NT2/D1 (cell line): ENCODE data around the gene ADH7.
"Not testable (repeated sequence)": the region's sequence is repeated elsewhere in the genome, so short reads cannot be mapped to it uniquely, and the experiment has no call there.

Experiments
- DNase-seq: peaks from one replicate; pipeline ENCODE4 v3.0.0-alpha.2; 2011; ENCODE audit warnings: low read depth, low spot score
- H3K27me3 ChIP-seq: 2 replicates; pipeline ENCODE4 v1.6.0; 2011; ENCODE audit warnings: mild to moderate bottlenecking; ENCODE audit not compliant: insufficient read length, insufficient read depth
- H3K36me3 ChIP-seq: 2 replicates; pipeline ENCODE4 v1.6.1; 2011; ENCODE audit warnings: mild to moderate bottlenecking, low read length, mixed read lengths; ENCODE audit not compliant: insufficient read depth, insufficient read length
- H3K4me1 ChIP-seq: 2 replicates; pipeline ENCODE4 v1.5.1; 2011; ENCODE audit not compliant: insufficient read depth, insufficient read length
- H3K4me3 ChIP-seq: 2 replicates; pipeline ENCODE4 v1.5.1; 2011; ENCODE audit warnings: low read depth; ENCODE audit not compliant: insufficient read length
- H3K9ac ChIP-seq: 2 replicates; pipeline ENCODE4 v1.6.0; 2011; ENCODE audit warnings: low read depth; ENCODE audit not compliant: insufficient read length
- H3K9me3 ChIP-seq: 2 replicates; pipeline ENCODE4 v1.5.1; 2011; ENCODE audit warnings: mild to moderate bottlenecking, low read length; ENCODE audit not compliant: insufficient read depth
- SUZ12 ChIP-seq: IDR thresholded peaks from 2 replicates; pipeline ENCODE4 v1.6.1; 2011; ENCODE audit not compliant: insufficient read length, insufficient read depth; ENCODE audit errors: extremely low read depth
- YY1 ChIP-seq: IDR thresholded peaks from 2 replicates; pipeline ENCODE4 v1.6.1; 2011; ENCODE audit not compliant: insufficient read length, insufficient read depth
- ZNF274 ChIP-seq: IDR thresholded peaks from 2 replicates; pipeline ENCODE4 v1.6.1; 2011; ENCODE audit warnings: mild to moderate bottlenecking, low read depth, low read length

The ADH7 gene

DNA sequence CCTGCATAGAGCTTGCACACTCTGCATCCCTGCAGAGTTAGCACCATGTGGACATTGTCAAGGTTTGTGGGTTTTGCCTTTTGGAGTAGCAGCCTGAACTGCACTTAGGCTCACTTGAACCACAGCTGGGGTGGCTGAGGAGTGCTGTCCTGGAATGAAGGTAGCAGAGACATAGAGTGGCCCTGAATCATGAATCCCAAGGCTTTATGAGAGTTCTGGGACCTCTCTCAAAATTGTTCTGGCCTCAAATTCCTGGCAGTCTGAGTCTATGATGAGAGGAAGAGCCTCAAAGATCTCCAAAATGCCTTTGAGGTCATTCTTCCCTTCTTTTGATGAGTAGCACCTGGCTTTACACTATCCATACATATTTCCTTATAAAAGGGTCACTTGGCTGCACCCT, 45.5 kb downstream of the ADH7 start:
- TF ChIP-seq ZNF274, result no peak
- no peak for TF ChIP-seq YY1
- TF ChIP-seq SUZ12, result no peak
- DNase-seq, result no peak
- Histone ChIP-seq H3K36me3 (no peaks in the 10 kb centered on the region), H3K27me3 (no peaks in the 10 kb centered on the region), H3K9ac (no peak overlapping the region), H3K4me1 (no peaks in the 10 kb centered on the region), H3K9me3 (no peaks in the 10 kb centered on the region), H3K4me3 (no peak overlapping the region)

DNA sequence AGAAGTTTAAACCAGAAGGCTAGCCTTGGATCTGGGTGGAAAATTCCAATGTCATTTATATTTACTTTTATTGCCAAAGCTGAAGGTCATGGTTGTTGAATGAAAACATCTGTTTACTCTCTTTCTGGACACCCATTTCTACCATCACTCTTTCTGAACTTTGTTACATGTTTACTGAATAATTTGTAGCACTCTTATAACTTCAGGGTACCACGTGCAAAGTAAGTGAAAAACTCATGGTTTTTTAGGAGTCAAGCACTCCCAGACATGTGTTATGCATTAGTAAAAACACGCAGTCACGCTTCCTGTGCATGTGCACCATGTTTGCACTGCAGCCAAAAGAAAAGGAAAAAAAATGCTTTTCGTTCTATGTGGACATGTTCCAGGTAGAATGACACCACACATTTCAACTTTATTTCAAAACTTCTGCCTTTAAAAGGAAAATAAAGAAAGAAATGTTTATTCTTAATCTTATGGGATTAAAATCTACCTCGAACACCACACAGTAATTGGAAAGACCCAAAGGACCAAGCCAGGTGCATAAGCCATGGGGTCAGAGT, 51.2 kb downstream of the ADH7 start:
- no peaks in the 10 kb centered on the region for H3K27me3 ChIP-seq
- H3K36me3 ChIP-seq, result no peaks in the 10 kb centered on the region
- no peak overlapping the region for H3K4me3 ChIP-seq
- TF ChIP-seq SUZ12 (no peak), YY1 (no peak), ZNF274 (no peak)
- H3K9ac ChIP-seq, result no peak overlapping the region
- no peaks in the 10 kb centered on the region for H3K9me3 ChIP-seq
- no peak for DNase-seq
- H3K4me1 ChIP-seq, result no peaks in the 10 kb centered on the region

GRCh38 chr4:99383399-99383798, 51.7 kb downstream of the ADH7 start:
- Histone ChIP-seq H3K9ac (no peak overlapping the region), H3K9me3 (no peaks in the 10 kb centered on the region), H3K27me3 (no peaks in the 10 kb centered on the region), H3K4me1 (no peaks in the 10 kb centered on the region), H3K4me3 (no peak overlapping the region), H3K36me3 (no peaks in the 10 kb centered on the region)
- TF ChIP-seq SUZ12 (no peak), YY1 (no peak), ZNF274 (no peak)
- no peak for DNase-seq

- no peak for TF ChIP-seq SUZ12
- no peak for TF ChIP-seq YY1
- H3K9me3 ChIP-seq, result no peaks in the 10 kb centered on the region
- H3K4me1 ChIP-seq, result no peaks in the 10 kb centered on the region
- no peak overlapping the region for H3K9ac ChIP-seq
- H3K4me3 ChIP-seq, result no peak overlapping the region
- no peaks in the 10 kb centered on the region for H3K27me3 ChIP-seq
- H3K36me3 ChIP-seq, result no peaks in the 10 kb centered on the region
- no peak for DNase-seq
Observed at GRCh38 chr4:99382745-99383360, 52.3 kb downstream of the ADH7 start.

- TF ChIP-seq SUZ12 (no peak), YY1 (no peak), ZNF274 (no peak)
- no peaks in the 10 kb centered on the region for H3K27me3 ChIP-seq
- no peaks in the 10 kb centered on the region for H3K36me3 ChIP-seq
- DNase-seq, result no peak
- no peak overlapping the region for H3K4me3 ChIP-seq
- H3K4me1 ChIP-seq, result no peaks in the 10 kb centered on the region
- no peak overlapping the region for H3K9ac ChIP-seq
- H3K9me3 ChIP-seq, result no peaks in the 10 kb centered on the region
Observed at GRCh38 chr4:99381588-99382175, 53.5 kb downstream of the ADH7 start.

DNA sequence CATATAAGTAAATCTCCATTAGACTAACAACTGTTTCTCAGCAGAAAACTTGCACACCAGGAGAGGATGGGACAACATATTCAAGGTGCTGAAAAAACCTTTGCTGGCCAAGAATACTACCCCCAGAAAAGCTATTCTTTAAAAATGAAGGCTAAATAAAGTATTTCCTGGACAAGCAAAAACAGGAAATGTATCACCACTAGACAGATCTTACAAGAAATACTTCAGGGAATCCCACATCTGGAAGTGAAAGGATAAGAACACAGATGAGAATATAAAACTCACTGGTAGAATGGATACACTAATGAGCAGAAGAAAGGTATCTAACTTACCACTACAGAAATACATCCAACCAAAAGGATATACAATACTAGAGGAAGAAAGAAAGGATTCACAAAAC, 55.6 kb downstream of the ADH7 start:
- H3K27me3 ChIP-seq, result no peaks in the 10 kb centered on the region
- no peaks in the 10 kb centered on the region for H3K4me1 ChIP-seq
- no peak overlapping the region for H3K4me3 ChIP-seq
- TF ChIP-seq ZNF274 (no peak), YY1 (no peak), SUZ12 (no peak)
- H3K9me3 ChIP-seq, result no peaks in the 10 kb centered on the region
- no peaks in the 10 kb centered on the region for H3K36me3 ChIP-seq
- no peak overlapping the region for H3K9ac ChIP-seq
- no peak for DNase-seq

DNA sequence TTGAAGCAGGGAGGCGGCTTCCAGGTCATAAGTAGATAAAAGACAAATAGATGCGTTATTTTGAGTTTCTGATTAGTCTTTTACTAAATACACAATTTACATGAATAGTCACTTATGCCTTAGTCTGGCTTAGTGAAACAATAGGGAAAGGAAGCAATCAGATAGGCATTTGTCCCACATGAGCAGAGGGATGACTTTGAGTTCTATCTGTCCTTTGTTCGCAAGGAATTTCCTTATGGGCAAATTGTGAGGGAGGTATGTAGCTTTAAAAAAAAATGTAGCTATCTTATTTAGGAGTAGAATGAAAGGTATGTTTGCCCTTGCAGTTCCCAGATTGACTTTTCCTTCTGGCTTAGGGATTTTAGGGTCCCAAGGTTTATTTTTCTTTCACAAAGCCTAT, 56.3 kb downstream of the ADH7 start:
- Histone ChIP-seq H3K9me3 (no peaks in the 10 kb centered on the region), H3K4me1 (no peaks in the 10 kb centered on the region), H3K9ac (no peak overlapping the region), H3K36me3 (no peaks in the 10 kb centered on the region), H3K27me3 (no peaks in the 10 kb centered on the region), H3K4me3 (no peak overlapping the region)
- TF ChIP-seq ZNF274 (no peak), SUZ12 (no peak), YY1 (no peak)
- DNase-seq, result no peak

GRCh38 chr4:99377341-99377740, 57.8 kb downstream of the ADH7 start:
- not testable (repeated sequence) for H3K27me3 ChIP-seq, H3K36me3 ChIP-seq, H3K4me1 ChIP-seq, H3K9me3 ChIP-seq, H3K9ac ChIP-seq, H3K4me3 ChIP-seq
- peak; percentile 13 for DNase-seq

- H3K36me3 ChIP-seq, H3K4me1 ChIP-seq, H3K9ac ChIP-seq, H3K27me3 ChIP-seq, DNase-seq, H3K9me3 ChIP-seq, H3K4me3 ChIP-seq: not testable (repeated sequence)
Observed at GRCh38 chr4:99372464-99372863, 62.7 kb downstream of the ADH7 start.

DNA sequence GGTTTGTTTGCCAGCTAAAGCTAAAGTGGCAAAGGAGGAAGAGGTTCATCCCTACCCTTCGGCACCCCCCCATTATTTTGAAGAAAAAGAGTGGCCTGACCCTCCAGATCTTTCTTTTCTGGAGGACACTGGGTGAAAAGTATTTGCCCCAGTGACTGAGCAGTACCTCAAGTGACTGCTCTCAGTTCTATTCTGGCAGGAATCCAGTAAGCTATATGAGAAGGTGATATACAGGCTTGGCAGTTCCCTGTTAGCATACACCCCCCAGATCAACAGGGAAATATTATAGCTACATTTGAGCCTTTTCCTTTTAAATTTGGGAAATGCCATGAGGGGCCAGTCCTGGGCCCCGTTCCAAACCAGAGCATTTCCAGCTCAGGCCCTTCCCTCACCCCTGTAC, 67.3 kb downstream of the ADH7 start:
- not testable (repeated sequence) for DNase-seq, H3K9ac ChIP-seq, H3K9me3 ChIP-seq, H3K4me3 ChIP-seq, H3K27me3 ChIP-seq, H3K36me3 ChIP-seq, H3K4me1 ChIP-seq
